Right ventricle myocardium inferior (tissue), 1 donor: Measurements from ENCODE around the gene CHGA. TPM values are rescaled to one million over a fixed set of nuclear protein-coding genes. Genes with fewer than 3 reads are reported as not detected.

ENCODE experiments used
- ATAC-seq: fragments of 200-7000 bp; cut with Tn5 transposase; one replicate; pipeline ENCODE4 v1.9.1; 2020; ENCODE audit warnings: mild to moderate bottlenecking, moderate library complexity
- DNase-seq: peaks from one replicate; pipeline ENCODE4 v3.0.0; 2021; ENCODE audit errors: missing footprints
- intact Hi-C: fragments of 100-400 bp; cut with DNase I; formaldehyde crosslinking; loops from one replicate; pipeline ENCODE4 v1.11.0; 2022
- total RNA-seq: library from RNA; stranded (reverse); fragmentation: NEBNext Ultra II Directional; extraction: Animal tissue kit (Norgen Biotek cat#: 25700); gene quantifications from one replicate; pipeline ENCODE4 v1.2.1, GENCODE V29; 2021
- donor health status: DM: no; HTN: yes; CAD: no; lungs with severe emphysema.

CHGA gene
- total RNA-seq, 1 donor from 2014 or later: not detected

DNA sequence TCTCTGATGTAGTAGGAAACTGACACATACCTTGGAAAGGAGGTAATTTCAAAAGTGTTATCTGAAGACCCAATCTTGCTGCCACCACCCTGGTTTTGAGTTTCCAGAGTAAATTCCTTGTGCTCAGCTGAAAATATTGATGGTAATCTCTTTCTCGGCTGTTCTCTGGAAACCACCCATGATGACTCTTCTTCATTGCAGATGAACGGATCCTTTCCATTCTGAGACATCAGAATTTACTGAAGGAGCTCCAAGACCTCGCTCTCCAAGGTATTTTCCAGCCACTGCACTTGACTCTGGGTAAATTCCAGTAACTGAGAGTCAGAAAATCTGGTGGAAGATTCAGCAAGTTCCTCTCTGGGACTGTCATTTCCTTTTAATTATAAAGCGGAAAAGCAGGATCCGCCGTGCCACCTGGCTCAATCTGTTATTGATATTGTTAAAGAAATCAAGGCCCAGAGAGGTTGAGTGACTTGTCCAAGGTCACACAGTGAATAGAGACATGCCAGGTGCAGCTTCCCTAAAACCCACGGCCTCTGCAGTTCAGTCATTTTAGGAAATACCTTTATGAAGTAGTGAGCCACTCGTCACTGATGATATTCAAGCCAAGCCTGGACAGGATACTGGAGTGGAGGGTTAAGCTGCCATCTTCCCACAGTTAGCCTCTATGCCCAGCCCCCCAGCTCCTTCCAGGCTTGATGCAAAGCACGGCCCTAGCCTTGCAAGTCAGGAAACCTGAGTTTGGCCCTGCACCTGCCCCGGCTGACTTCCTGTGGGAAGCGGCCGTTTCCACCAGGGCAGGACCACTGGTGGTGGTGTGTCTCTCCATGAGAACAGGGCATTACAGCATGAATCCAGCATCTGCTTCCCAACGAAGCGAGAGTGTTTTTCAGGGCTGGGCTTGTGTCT lies 4.7 kb downstream of the CHGA start:
- no peak for DNase-seq
- intact Hi-C loops: no loop called here
- no peak for ATAC-seq

GRCh38 chr14:92928258-92928629 lies 5.3 kb downstream of the CHGA start:
- intact Hi-C loops: no loop called here
- ATAC-seq (no peak), DNase-seq (no peak)

DNA sequence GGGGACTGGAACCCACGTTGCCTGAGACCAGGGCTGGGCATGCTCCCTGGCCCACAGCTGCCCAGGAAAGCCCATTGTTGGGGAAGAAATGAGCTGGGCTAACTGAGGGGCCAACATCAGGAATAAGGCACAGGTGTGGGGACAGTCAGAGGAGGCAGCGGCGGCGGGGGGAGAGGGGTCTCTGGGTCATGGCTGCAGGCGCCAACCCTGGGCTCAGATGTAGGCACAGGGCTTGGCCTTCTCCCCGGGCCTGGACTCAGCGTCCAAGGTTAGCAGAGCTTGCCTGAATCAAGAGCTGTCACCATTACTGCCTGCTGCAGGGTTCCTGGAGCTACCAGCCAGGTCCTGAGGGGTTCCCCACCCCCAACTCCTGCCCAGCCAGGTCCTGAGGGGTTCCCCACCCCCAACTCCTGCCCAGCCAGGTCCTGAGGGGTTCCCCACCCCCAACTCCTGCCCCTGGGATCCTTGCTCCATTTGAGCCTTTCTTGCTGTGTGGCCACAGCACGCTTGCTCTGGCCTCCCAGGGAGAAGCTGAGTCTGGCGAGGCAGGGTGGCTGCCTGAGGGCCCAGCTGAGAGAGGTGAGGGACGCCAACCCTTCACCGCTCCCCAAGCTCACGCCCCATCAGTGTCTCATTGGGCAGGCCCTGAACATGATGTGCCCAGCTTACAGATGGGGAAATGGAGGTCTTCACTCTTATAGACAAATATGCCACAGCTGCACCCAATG lies 6.2 kb downstream of the CHGA start:
- DNase-seq (no peak), ATAC-seq (no peak)
- intact Hi-C loops: no loop called here

DNA sequence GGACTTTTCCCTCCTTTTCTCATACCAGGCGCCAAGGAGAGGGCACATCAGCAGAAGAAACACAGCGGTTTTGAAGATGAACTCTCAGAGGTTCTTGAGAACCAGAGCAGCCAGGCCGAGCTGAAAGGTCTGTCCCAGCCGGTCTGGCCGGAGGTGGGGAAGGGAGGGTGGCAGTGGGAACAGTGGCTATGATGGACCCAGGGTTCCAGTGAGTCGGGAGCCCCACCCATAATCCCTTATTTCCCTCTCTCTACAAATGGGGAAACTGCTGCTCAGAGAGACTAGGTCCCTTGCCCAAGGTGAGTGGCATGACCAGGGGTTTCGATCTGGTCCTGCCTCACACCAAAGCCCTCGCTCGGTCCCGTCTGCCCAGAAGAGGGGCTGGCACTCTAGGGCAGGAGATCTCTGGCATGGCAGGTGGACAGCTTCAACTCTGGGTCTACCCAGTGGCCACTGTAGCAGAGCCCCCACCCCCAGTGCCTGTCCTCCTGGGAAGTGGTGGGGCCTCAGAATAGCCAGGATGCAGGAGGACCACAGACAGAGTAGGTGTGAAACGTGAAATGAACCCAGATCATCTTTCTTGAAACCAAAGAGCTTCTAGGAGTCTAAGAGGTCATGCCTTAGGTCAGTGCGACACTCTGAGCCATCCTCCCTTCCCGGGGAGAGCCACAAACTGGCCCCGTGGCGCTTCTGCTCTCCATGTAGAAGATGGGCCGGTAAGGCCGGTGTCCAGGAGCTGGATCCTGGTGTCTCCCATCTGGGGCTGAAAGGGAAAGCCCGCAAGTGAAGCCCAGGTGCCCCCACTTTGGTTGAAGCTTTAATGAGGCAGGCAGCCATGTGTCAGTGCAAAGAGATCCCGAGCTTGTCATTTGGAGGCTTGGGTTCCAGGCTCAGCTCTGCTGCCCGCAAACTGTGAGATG lies 7.0 kb downstream of the CHGA start:
- intact Hi-C loops: no loop called here
- ATAC-seq (no peak), DNase-seq (peak; percentile 59)

GRCh38 chr14:92930737-92931602 lies 8.0 kb downstream of the CHGA start:
- peak; percentile 56 for DNase-seq
- intact Hi-C loops: no loop called here
- no peak for ATAC-seq

DNA sequence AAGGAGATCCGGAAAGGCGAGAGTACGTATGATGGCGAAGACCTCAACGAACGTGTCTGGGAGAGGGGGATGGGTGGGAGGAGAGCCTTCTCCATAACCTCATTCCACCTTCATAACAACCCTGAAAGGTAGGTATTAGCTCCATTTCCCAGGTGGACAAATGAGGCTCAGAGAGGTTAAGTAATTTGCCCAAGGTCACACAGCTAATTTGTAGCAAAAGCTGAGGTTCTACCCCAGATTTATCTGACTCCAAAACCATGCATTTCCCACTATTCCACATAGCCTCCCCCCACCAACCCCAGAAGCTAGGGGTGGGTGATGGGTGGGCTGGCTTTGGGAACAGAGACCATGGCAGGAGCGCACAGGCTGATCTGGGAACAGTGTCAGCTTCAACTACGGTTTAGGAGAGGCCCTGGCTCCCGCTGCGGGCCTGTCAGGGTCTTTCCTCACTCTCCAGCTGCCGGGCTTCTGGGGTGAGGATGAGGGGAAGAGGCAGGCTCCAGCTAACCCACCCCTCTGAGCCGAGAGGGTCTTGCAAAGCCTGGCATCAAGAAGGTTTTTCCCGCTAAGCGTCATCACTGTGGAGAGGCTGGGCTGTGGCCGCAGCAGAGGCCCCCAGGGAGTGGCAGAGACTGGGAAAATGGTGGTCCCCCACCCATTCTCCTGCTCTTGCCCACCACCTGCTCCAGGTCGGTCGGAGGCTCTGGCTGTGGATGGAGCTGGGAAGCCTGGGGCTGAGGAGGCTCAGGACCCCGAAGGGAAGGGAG lies 8.9 kb downstream of the CHGA start:
- DNase-seq: peak; percentile 9
- intact Hi-C loops: no loop called here
- no peak for ATAC-seq

- intact Hi-C loops: no loop called here
- ATAC-seq (no peak), DNase-seq (peak; percentile 66)
Observed at GRCh38 chr14:92932448-92933395, 9.8 kb downstream of the CHGA start.

GRCh38 chr14:92933481-92933880 lies 10.5 kb downstream of the CHGA start:
- intact Hi-C loops: no loop called here
- ATAC-seq: no peak
- no peak for DNase-seq

DNA sequence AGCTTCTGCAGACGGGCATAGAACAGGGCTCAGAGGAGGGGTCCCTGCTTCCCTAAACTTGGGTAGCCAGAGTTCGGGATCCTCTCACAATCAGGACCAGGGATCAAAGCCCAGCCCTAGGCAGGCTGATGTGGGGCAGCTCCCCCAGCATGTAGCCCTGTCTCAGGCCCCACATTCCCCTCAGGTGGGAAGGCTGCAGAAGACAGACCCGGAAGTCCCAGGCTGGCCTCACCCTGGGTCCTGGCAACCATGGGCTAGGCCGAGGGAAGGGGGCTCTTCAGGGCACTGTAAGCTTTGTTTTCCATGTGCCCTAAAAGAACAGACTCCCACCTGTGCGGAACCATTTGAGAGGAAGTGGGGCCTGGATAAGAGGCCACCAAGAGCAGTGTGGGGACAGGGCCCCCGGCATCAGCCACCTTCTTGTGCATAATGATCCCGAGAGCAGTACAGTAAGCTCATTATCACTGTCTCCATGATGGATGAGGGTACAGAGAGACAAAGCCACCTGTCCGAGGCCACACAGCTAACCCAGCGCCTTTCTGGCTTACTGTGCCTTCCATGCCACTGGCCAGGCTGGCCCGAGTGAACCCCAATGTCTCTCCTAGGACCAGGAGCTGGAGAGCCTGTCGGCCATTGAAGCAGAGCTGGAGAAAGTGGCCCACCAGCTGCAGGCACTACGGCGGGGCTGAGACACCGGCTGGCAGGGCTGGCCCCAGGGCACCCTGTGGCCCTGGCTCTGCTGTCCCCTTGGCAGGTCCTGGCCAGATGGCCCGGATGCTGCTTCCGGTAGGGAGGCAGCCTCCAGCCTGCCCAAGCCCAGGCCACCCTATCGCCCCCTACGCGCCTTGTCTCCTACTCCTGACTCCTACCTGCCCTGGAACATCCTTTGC lies 11.5 kb downstream of the CHGA start:
- DNase-seq: peak; percentile 63
- ATAC-seq: no peak
- intact Hi-C loops: no loop called here

DNA sequence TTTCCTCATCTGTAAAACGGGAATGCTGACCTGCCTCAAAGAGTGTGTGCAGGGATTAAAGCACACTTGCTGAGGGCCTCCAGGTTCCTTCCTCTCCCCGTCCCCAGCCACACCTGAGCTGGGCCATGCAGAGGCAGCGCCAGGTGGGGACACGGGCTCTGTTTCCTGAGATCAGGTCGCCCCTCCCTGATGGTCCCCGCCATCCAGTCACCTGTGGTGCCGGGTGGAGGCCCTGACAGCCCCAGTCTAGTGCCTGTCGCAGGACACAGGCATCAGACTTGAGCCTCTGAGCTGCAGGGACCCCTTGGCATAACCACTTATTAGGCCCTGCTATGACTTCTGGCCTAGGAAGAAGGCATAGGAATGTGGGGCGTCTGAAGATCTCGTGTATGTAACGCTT lies 12.5 kb downstream of the CHGA start:
- intact Hi-C loops: no loop called here
- ATAC-seq: no peak

GRCh38 chr14:92936085-92936484 lies 13.1 kb downstream of the CHGA start:
- intact Hi-C loops: no loop called here
- ATAC-seq (no peak), DNase-seq (peak; percentile 9)

More for the DNA sequence above, 12.5 kb downstream of the CHGA start:
- peak; percentile 40 for DNase-seq

GRCh38 chr14:92937051-92937937 lies 14.3 kb downstream of the CHGA start:
- intact Hi-C loops: no loop called here
- DNase-seq (peak; percentile 35), ATAC-seq (no peak)

DNA sequence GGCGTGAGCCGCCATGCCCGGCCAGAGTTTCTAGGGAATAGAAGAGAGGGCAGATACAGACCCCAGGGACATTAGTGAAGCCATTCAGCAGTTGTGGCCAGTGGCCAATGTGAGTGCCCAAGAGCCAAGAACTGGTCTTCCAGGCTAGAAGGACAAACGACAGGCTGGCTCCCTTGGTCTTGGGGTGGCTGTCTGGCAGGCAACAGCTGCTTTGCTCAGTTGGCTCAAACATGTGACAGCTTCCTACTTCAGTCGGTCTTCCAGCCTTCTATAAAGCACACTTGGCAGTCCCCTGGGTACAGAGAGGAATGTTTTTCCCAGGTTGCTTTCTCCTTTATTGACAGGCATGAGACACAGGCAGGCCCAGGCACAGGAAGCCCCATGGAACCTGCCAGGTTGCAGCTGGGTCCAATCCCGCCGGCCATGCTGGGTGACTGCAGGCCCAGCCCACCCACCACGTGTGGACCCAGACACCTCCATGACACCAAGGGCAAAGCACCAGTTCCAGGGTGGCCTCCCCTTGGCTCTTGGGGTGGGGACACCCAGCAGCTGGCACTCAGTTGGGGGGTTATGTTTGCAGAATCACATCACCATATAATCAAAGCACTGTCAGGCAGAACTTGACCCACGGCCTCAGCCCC lies 15.4 kb downstream of the CHGA start:
- ATAC-seq (no peak), DNase-seq (peak; percentile 32)
- intact Hi-C loops: no loop called here
